Caco-2 (cell line): ENCODE results near the gene LRRC46. TPM values are rescaled to one million over a fixed set of nuclear protein-coding genes. Genes with fewer than 3 reads are reported as not detected.

Experiments used
- BruUV-seq: library from RNA; stranded (reverse); fragments of 400-500 nt; replicated peaks from 2 replicates; lab custom pipeline; 2021; lab: Mats Ljungman, UMichigan
- CTCF ChIA-PET: fragments of 300-600 bp; sonication (Branson Sonifier 250); formaldehyde crosslinking; loops from one replicate; lab custom pipeline; 2022; ENCODE audit warnings: antibody characterized with exemption; lab: Charles Lee
- POLR2A ChIA-PET: fragments of 300-600 bp; sonication (Branson Sonifier 250); formaldehyde crosslinking; loops from one replicate; lab custom pipeline; 2022; ENCODE audit warnings: antibody characterized with exemption; lab: Charles Lee
- DNase-seq, 2 experiments: peaks; one replicate each; pipeline versions ENCODE4 v3.0.0 to v3.0.0-alpha.2; 2020 to 2022
- H3K27me3 ChIP-seq: replicated peaks from 2 replicates; pipeline ENCODE4 v1.6.0; 2011; ENCODE audit warnings: low read length; ENCODE audit not compliant: control insufficient read depth, insufficient read depth
- H3K36me3 ChIP-seq: 2 replicates; pipeline ENCODE4 v1.5.1; 2011; ENCODE audit warnings: low read length; ENCODE audit not compliant: control insufficient read depth, insufficient read depth
- H3K4me1 ChIP-seq: fragments of 250-450 bp; sonication (Bioruptor Pico); 2 replicates; pipeline ENCODE4 v1.5.1; 2020; ENCODE audit warnings: mild to moderate bottlenecking
- H3K4me3 ChIP-seq: 2 replicates; pipeline ENCODE4 v1.5.1; 2011; ENCODE audit warnings: low read depth, mild to moderate bottlenecking, control low read depth, low read length
- H3K9me3 ChIP-seq: fragments of 250-450 bp; sonication (Bioruptor Pico); 2 replicates; pipeline ENCODE4 v1.5.1; 2020; ENCODE audit warnings: mild to moderate bottlenecking, moderate library complexity
- H3K27ac Mint-ChIP-seq: one replicate; pipeline ENCODE4 v1.8.0; 2022; ENCODE audit warnings: mixed read lengths; ENCODE audit not compliant: unreplicated experiment
- H3K27me3 Mint-ChIP-seq: one replicate; pipeline ENCODE4 v1.8.0; 2022; ENCODE audit warnings: mixed read lengths; ENCODE audit not compliant: insufficient read depth, unreplicated experiment
- H3K36me3 Mint-ChIP-seq: one replicate; pipeline ENCODE4 v1.8.0; 2022; ENCODE audit warnings: mild to moderate bottlenecking, mixed read lengths; ENCODE audit not compliant: insufficient read depth, unreplicated experiment
- H3K4me1 Mint-ChIP-seq: one replicate; pipeline ENCODE4 v1.8.0; 2022; ENCODE audit warnings: low read depth, mixed read lengths; ENCODE audit not compliant: unreplicated experiment
- H3K4me3 Mint-ChIP-seq: one replicate; pipeline ENCODE4 v1.8.0; 2022; ENCODE audit warnings: mild to moderate bottlenecking, moderate library complexity, mixed read lengths; ENCODE audit not compliant: unreplicated experiment
- H3K9me3 Mint-ChIP-seq: one replicate; pipeline ENCODE4 v1.8.0; 2022; ENCODE audit warnings: mixed read lengths; ENCODE audit not compliant: unreplicated experiment
- intact Hi-C: fragments of 100-400 bp; cut with micrococcal nuclease; formaldehyde crosslinking; loops from one replicate; pipeline ENCODE4 v1.10.0; 2022; ENCODE audit not compliant: unreplicated experiment
- total RNA-seq: library from RNA; stranded (reverse); gene quantifications from 2 replicates; pipeline ENCODE4 v1.2.3, GENCODE V29; 2022
- TF ChIP-seq, protein P1 (sequence below), 2 experiments: fragments of 200-600 bp in 1 of 2; IDR thresholded peaks; 1 replicate in 1 of 2; 2 replicates in 1 of 2; pipeline versions ENCODE4 v1.5.1 to v1.8.0; 2011 to 2022; ENCODE audit warnings: antibody characterized with exemption in 1 of 2, control low read depth in 1 of 2, inconsistent platforms in 1 of 2, low read depth in 1 of 2, low read length in 1 of 2, mild to moderate bottlenecking in 1 of 2, moderate library complexity in 1 of 2; ENCODE audit not compliant: insufficient read depth in 1 of 2, severe bottlenecking in 1 of 2, unreplicated experiment in 1 of 2

LRRC46 gene
- total RNA-seq, 1 experiment from 2014 or later, result 2.3 TPM

DNA sequence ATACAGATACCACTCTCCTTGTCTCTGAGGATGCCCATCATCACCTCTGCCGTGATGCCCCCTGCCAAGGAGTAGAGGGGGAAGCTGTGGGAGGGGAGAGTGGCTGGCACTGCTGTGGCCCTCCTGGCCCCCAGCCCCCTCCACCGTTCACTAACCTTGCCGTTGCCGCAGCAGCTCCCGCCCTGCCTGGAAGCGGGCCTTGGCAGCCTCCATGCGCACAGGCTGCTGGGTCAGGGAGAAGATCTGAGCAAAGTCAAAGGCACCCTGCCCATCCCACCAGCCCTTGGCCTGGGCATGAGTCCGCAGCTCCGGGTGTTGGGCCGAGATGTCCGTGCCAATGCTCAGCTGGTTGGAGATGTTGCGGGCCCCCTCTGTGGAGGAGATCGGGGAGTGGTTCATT, 7.2 kb downstream of the LRRC46 start:
- peaks cover 34% of the 10 kb centered on the region for H3K4me1 Mint-ChIP-seq
- H3K4me3 Mint-ChIP-seq, result no peak overlapping the region
- peaks cover 16% of the 10 kb centered on the region for H3K36me3 ChIP-seq
- no peak overlapping the region for H3K4me3 ChIP-seq
- no TSS peak for BruUV-seq
- H3K9me3 ChIP-seq, result no peaks in the 10 kb centered on the region
- no peaks in the 10 kb centered on the region for H3K9me3 Mint-ChIP-seq
- H3K36me3 Mint-ChIP-seq, result peaks cover 10% of the 10 kb centered on the region
- H3K27me3 Mint-ChIP-seq, result no peaks in the 10 kb centered on the region
- no peaks in the 10 kb centered on the region for H3K27me3 ChIP-seq
- POLR2A ChIA-PET, result no interaction called here
- intact Hi-C loops, result loop anchor here (10.0 kb wide), 1 partner anchor 266 kb away; the partner anchor contains the start of genes CBX1 and SNX11
- CTCF ChIA-PET, result interaction anchor here (0.5 to 14.0 kb wide), 2 partner anchors 37 to 50 kb away, joined by 3 to 904 read pairs; partner anchors contain the start of gene SP2
- peaks cover 32% of the 10 kb centered on the region for H3K4me1 ChIP-seq
- DNase-seq, result no peak
- TF ChIP-seq, protein P1, sequence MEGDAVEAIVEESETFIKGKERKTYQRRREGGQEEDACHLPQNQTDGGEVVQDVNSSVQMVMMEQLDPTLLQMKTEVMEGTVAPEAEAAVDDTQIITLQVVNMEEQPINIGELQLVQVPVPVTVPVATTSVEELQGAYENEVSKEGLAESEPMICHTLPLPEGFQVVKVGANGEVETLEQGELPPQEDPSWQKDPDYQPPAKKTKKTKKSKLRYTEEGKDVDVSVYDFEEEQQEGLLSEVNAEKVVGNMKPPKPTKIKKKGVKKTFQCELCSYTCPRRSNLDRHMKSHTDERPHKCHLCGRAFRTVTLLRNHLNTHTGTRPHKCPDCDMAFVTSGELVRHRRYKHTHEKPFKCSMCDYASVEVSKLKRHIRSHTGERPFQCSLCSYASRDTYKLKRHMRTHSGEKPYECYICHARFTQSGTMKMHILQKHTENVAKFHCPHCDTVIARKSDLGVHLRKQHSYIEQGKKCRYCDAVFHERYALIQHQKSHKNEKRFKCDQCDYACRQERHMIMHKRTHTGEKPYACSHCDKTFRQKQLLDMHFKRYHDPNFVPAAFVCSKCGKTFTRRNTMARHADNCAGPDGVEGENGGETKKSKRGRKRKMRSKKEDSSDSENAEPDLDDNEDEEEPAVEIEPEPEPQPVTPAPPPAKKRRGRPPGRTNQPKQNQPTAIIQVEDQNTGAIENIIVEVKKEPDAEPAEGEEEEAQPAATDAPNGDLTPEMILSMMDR (IDR thresholded peaks at IDR 0.05; ENCODE audit: insufficient read depth in 1 of 2, low read depth in 1 of 2, low read length in 1 of 2, severe bottlenecking in 1 of 2, unreplicated experiment in 1 of 2), result no peak
- no peak overlapping the region for H3K27ac Mint-ChIP-seq

DNA sequence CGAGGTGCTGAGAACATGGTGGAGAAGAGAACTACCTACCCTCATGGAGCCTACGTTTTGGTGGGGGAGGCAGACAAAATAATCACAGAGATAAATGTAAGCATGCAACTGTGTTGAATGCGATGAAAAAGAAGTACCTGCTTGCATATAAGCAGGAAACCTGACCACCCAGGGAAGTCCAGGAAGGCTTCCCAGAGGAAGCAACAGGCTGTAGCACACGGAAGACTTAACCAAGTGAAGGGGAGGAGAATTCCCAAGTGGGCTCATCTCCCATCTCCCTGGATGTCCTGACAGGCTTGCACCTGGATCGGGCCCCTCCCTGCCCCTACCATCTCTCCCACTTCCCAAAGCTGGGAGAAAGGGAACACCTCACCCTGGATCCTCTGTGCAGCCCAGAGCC, 7.6 kb downstream of the LRRC46 start:
- TF ChIP-seq, protein P1 (IDR thresholded peaks at IDR 0.05; ENCODE audit: insufficient read depth in 1 of 2, low read depth in 1 of 2, low read length in 1 of 2, severe bottlenecking in 1 of 2, unreplicated experiment in 1 of 2), result no peak
- no peak overlapping the region for H3K27ac Mint-ChIP-seq
- Histone ChIP-seq H3K36me3 (peaks cover 16% of the 10 kb centered on the region), H3K9me3 (no peaks in the 10 kb centered on the region), H3K4me3 (no peak overlapping the region), H3K27me3 (no peaks in the 10 kb centered on the region), H3K4me1 (peaks cover 37% of the 10 kb centered on the region)
- intact Hi-C loops, result loop anchor here (10.0 kb wide), 1 partner anchor 266 kb away; the partner anchor contains the start of genes CBX1 and SNX11
- peak overlapping the region; percentile 80 for H3K4me3 Mint-ChIP-seq
- no peaks in the 10 kb centered on the region for H3K27me3 Mint-ChIP-seq
- CTCF ChIA-PET, result interaction anchor here (14.0 kb wide), 1 partner anchor 49 kb away, joined by 904 read pairs; the partner anchor contains the start of gene SP2
- H3K36me3 Mint-ChIP-seq, result peaks cover 10% of the 10 kb centered on the region
- no TSS peak for BruUV-seq
- POLR2A ChIA-PET, result no interaction called here
- DNase-seq, result no peak
- H3K4me1 Mint-ChIP-seq, result peaks cover 38% of the 10 kb centered on the region
- no peaks in the 10 kb centered on the region for H3K9me3 Mint-ChIP-seq

DNA sequence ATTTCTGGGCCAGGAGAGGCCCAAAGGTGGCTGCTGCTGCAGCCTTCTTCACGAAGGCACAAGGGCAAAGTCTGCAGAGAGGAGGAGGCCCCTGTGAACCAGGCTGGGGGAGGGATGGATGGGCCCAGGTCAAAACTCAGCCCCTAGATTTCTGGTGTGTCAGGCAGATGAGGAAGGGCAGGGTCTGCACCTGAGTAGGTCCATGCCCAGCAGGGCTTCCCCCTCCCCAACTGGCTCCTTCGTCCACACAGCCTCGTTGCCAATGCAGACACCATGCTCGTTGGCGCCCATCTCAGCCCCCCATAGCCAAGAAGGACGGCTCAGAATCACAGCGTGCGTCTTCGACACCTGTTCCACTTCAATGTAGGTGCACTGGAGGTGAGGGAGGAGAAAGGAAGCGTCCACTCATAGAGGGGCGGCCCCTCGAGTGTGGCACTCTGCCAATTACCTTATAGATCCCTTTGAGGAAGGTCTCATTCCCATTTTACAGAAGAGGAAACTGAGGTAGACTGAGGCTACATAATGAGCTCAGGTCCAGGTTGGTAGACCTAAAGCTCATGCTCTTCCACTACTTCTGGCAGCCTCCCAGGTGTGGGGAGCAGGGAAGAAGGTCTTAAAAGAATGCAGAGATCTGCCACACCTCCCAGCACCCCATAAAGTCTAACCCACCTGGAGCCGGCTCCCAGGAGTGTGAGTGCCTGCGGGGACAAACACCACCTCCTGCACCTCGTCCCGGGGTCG, 8.7 kb downstream of the LRRC46 start:
- no TSS peak for BruUV-seq
- peak overlapping the region; percentile 63 for H3K4me3 ChIP-seq
- intact Hi-C loops, result loop anchor here (2.0 kb wide), 1 partner anchor 131 kb away; the partner anchor contains the start of gene CDK5RAP3
- H3K9me3 ChIP-seq, result no peaks in the 10 kb centered on the region
- H3K27me3 Mint-ChIP-seq, result no peaks in the 10 kb centered on the region
- peaks cover 16% of the 10 kb centered on the region for H3K36me3 ChIP-seq
- H3K36me3 Mint-ChIP-seq, result peaks cover 10% of the 10 kb centered on the region
- H3K4me3 Mint-ChIP-seq, result peak overlapping the region; percentile 80
- H3K9me3 Mint-ChIP-seq, result no peaks in the 10 kb centered on the region
- H3K4me1 ChIP-seq, result peaks cover 47% of the 10 kb centered on the region
- no peaks in the 10 kb centered on the region for H3K27me3 ChIP-seq
- H3K27ac Mint-ChIP-seq, result peak overlapping the region; percentile 76
- TF ChIP-seq, protein P1 (IDR thresholded peaks at IDR 0.05; ENCODE audit: insufficient read depth in 1 of 2, low read depth in 1 of 2, low read length in 1 of 2, severe bottlenecking in 1 of 2, unreplicated experiment in 1 of 2), result no peak
- no peak for DNase-seq
- H3K4me1 Mint-ChIP-seq, result peaks cover 44% of the 10 kb centered on the region
- CTCF ChIA-PET, result interaction anchor here (0.6 to 14.0 kb wide), 24 partner anchors 9 to 185 kb away, joined by 3 to 904 read pairs (median 6); partner anchors contain the start of genes CDK5RAP3, LRRC46, MRPL10 and OSBPL7
- POLR2A ChIA-PET, result interaction anchor here (0.6 to 2.0 kb wide), 9 partner anchors 9 to 268 kb away, joined by 3 to 25 read pairs (median 7); partner anchors contain the start of genes LRRC46, MRPL10, PNPO and SNX11
